Chondrocyte (in vitro differentiated cells): ENCODE results near the gene NUP133. TPM values are rescaled to one million over a fixed set of nuclear protein-coding genes. Genes with fewer than 3 reads are reported as not detected.

Experiments
- DNase-seq: peaks from one replicate; pipeline ENCODE4 v3.0.0; 2021; ENCODE audit warnings: mixed read lengths, low spot score
- H3K27ac Mint-ChIP-seq: one replicate; pipeline ENCODE4 v1.8.0; 2021; ENCODE audit warnings: mild to moderate bottlenecking, moderate library complexity, mixed read lengths; ENCODE audit not compliant: unreplicated experiment
- H3K27me3 Mint-ChIP-seq: 2 replicates; pipeline ENCODE4 v1.8.0; 2021; ENCODE audit warnings: low read depth, mixed read lengths
- H3K36me3 Mint-ChIP-seq: 2 replicates; pipeline ENCODE4 v1.8.0; 2021; ENCODE audit warnings: low read depth, mixed read lengths
- H3K4me1 Mint-ChIP-seq: 2 replicates; pipeline ENCODE4 v1.8.0; 2021; ENCODE audit warnings: low read depth, mild to moderate bottlenecking, mixed read lengths
- H3K4me3 Mint-ChIP-seq: one replicate; pipeline ENCODE4 v1.8.0; 2021; ENCODE audit warnings: mild to moderate bottlenecking, moderate library complexity, mixed read lengths; ENCODE audit not compliant: unreplicated experiment
- H3K9me3 Mint-ChIP-seq: 2 replicates; pipeline ENCODE4 v1.8.0; 2021; ENCODE audit warnings: low read depth, mixed read lengths
- CTCF ChIP-seq: fragments of 200-600 bp; sonication (generic); IDR thresholded peaks from 2 replicates; pipeline ENCODE4 v1.5.0; 2021; ENCODE audit warnings: antibody characterized with exemption, mild to moderate bottlenecking, moderate library complexity
- total RNA-seq: library from RNA; stranded (reverse); gene quantifications from 3 replicates; pipeline ENCODE4 v1.2.1, GENCODE V29; 2021

The NUP133 gene
- total RNA-seq, 1 donor from 2014 or later = 30.7 TPM

GRCh38 chr1:229464672-229465071, 43.5 kb downstream of the NUP133 start:
- Mint-ChIP-seq H3K4me3 (no peak overlapping the region), H3K27ac (no peak overlapping the region), H3K4me1 (no peaks in the 10 kb centered on the region), H3K36me3 (peaks cover 42% of the 10 kb centered on the region), H3K27me3 (no peaks in the 10 kb centered on the region), H3K9me3 (no peaks in the 10 kb centered on the region)
- no peak for DNase-seq
- TF ChIP-seq CTCF = no peak

GRCh38 chr1:229461032-229461668, 47.0 kb downstream of the NUP133 start:
- H3K4me1 Mint-ChIP-seq = no peaks in the 10 kb centered on the region
- no peak overlapping the region for H3K4me3 Mint-ChIP-seq
- no peak for DNase-seq
- H3K27me3 Mint-ChIP-seq = no peaks in the 10 kb centered on the region
- no peak overlapping the region for H3K27ac Mint-ChIP-seq
- H3K9me3 Mint-ChIP-seq = no peaks in the 10 kb centered on the region
- peaks cover 44% of the 10 kb centered on the region for H3K36me3 Mint-ChIP-seq
- no peak for TF ChIP-seq CTCF

- no peak for DNase-seq
- no peak overlapping the region for H3K4me3 Mint-ChIP-seq
- no peaks in the 10 kb centered on the region for H3K9me3 Mint-ChIP-seq
- H3K27me3 Mint-ChIP-seq = no peaks in the 10 kb centered on the region
- H3K4me1 Mint-ChIP-seq = no peaks in the 10 kb centered on the region
- no peak for TF ChIP-seq CTCF
- H3K36me3 Mint-ChIP-seq = peaks cover 39% of the 10 kb centered on the region
- no peak overlapping the region for H3K27ac Mint-ChIP-seq
Observed at GRCh38 chr1:229459815-229460214, 48.3 kb downstream of the NUP133 start.

- DNase-seq = no peak
- H3K9me3 Mint-ChIP-seq = no peaks in the 10 kb centered on the region
- peaks cover 24% of the 10 kb centered on the region for H3K36me3 Mint-ChIP-seq
- H3K4me1 Mint-ChIP-seq = no peaks in the 10 kb centered on the region
- H3K4me3 Mint-ChIP-seq = no peak overlapping the region
- no peak for TF ChIP-seq CTCF
- no peak overlapping the region for H3K27ac Mint-ChIP-seq
- no peaks in the 10 kb centered on the region for H3K27me3 Mint-ChIP-seq
Observed at GRCh38 chr1:229457436-229457835, 50.7 kb downstream of the NUP133 start.

GRCh38 chr1:229456016-229456415, 52.1 kb downstream of the NUP133 start:
- no peaks in the 10 kb centered on the region for H3K9me3 Mint-ChIP-seq
- H3K4me3 Mint-ChIP-seq = no peak overlapping the region
- TF ChIP-seq CTCF = no peak
- peaks cover 20% of the 10 kb centered on the region for H3K36me3 Mint-ChIP-seq
- no peaks in the 10 kb centered on the region for H3K4me1 Mint-ChIP-seq
- H3K27me3 Mint-ChIP-seq = no peaks in the 10 kb centered on the region
- DNase-seq = no peak
- no peak overlapping the region for H3K27ac Mint-ChIP-seq
